AG04450 (cell line): Measurements from ENCODE around the gene ARL15. TPM values are rescaled to one million over a fixed set of nuclear protein-coding genes. Genes with fewer than 3 reads are reported as not detected.

Source experiments
- CTCF ChIA-PET: fragments of 300-600, 350-600 bp; formaldehyde crosslinking; extraction: SDS; loops from one replicate; lab custom pipeline; 2022; ENCODE audit warnings: antibody characterized with exemption, inconsistent platforms; lab: Charles Lee
- POLR2A ChIA-PET: fragments of 350-600 bp; formaldehyde crosslinking; extraction: SDS; loops from one replicate; lab custom pipeline; 2021; ENCODE audit warnings: antibody characterized with exemption, inconsistent platforms; lab: Yijun Ruan, JAX
- DNase-seq: peaks from one replicate; pipeline ENCODE4 v3.0.0-alpha.2; 2011; ENCODE audit warnings: low read depth, low spot score
- H3K27ac ChIP-seq: one replicate; pipeline ENCODE4 v1.5.1; 2012; ENCODE audit warnings: low read depth, low read length, control low read depth
- H3K27me3 ChIP-seq: one replicate; pipeline ENCODE4 v1.6.0; 2012; ENCODE audit warnings: low read length; ENCODE audit not compliant: control insufficient read depth, insufficient read depth
- H3K4me3 ChIP-seq: 2 replicates; pipeline ENCODE4 v1.5.1; 2011; ENCODE audit warnings: mild to moderate bottlenecking, low read depth, low read length, control low read depth
- H3K9me3 ChIP-seq: 2 replicates; pipeline ENCODE4 v1.5.1; 2012; ENCODE audit warnings: low read length; ENCODE audit not compliant: control insufficient read depth, insufficient read depth
- polyA plus RNA-seq: library from polyadenylated mRNA; depleted of rRNA; stranded (reverse); fragments of >200 nt; gene quantifications from 2 replicates; pipeline ENCODE4 v1.2.3, GENCODE V29; 2011
- TF ChIP-seq, protein P1 (sequence below): IDR thresholded peaks from 2 replicates; pipeline ENCODE4 v1.5.1; 2011; ENCODE audit warnings: low read depth, low read length, control low read depth, inconsistent platforms

ARL15 gene
- polyA plus RNA-seq, 1 experiment, result 16.0 TPM

DNA sequence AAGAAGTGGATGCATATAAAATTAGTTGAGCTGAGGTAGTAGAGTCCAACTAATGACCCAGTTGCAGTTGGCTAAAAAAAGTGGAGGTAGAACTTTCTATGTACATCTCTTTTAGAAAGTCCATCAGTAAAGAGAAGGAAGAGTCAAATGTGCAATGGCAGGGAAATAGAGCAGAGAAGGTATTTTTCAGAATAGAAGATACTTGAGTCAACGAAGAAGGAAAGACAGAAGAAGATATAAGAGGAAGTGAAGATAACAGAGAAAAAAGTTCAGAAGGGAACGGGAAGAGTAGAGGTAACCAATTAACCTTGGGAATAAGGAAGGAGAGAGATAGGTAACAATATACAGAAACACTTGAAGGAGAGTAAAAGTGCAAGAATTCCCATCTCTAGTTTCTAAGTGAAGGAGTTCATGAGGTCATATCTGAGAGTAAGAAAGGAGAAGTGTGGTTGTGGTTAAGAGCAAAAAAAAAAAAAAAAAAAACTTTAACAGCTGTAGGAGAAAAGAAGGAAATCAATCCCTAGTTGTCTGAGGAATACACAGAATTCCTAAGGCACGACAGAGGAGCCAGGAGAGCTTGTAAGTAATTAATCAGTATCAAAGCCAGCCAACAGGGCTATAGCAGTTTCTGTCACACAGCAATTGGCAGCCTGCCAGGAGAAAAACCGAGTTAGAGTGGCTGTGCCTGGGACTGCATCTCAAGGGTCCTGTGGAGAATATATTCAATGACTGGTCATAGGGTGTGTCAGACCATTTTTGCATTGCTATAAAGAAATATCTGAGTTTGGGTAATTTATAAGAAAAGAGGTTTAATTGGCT lies 61.0 kb downstream of the ARL15 start:
- Histone ChIP-seq H3K27ac (no peak overlapping the region), H3K4me3 (no peak overlapping the region), H3K9me3 (no peaks in the 10 kb centered on the region), H3K27me3 (no peaks in the 10 kb centered on the region)
- DNase-seq, result no peak
- TF ChIP-seq, protein P1, sequence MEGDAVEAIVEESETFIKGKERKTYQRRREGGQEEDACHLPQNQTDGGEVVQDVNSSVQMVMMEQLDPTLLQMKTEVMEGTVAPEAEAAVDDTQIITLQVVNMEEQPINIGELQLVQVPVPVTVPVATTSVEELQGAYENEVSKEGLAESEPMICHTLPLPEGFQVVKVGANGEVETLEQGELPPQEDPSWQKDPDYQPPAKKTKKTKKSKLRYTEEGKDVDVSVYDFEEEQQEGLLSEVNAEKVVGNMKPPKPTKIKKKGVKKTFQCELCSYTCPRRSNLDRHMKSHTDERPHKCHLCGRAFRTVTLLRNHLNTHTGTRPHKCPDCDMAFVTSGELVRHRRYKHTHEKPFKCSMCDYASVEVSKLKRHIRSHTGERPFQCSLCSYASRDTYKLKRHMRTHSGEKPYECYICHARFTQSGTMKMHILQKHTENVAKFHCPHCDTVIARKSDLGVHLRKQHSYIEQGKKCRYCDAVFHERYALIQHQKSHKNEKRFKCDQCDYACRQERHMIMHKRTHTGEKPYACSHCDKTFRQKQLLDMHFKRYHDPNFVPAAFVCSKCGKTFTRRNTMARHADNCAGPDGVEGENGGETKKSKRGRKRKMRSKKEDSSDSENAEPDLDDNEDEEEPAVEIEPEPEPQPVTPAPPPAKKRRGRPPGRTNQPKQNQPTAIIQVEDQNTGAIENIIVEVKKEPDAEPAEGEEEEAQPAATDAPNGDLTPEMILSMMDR, result no peak
- POLR2A ChIA-PET, result no interaction called here
- CTCF ChIA-PET, result interaction anchor here (0.6 kb wide), 2 partner anchors 239 to 298 kb away, joined by 3 read pairs; no protein-coding TSS in a partner anchor

DNA sequence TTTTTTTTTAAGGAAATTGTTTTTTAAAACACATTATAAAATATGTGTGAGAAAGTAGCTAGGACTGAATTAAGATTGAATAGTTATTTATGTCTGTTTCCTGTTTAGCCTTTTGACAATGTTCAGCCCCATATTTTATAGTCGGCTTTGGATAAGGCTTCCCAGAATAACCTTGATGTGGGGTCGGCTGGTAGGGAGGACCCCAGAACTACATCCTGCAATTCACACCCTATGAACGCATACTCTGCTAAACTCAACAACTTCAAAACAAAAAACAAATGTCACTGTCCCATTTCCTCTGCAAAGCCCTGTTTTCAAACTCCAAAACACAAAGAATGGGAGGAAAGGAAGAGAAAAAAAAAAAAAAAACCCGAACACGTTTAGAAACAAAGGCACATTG lies 63.1 kb downstream of the ARL15 start:
- no peak overlapping the region for H3K27ac ChIP-seq
- no peaks in the 10 kb centered on the region for H3K27me3 ChIP-seq
- no peak for DNase-seq
- ChIA-PET CTCF (interaction anchor here (0.6 to 3.7 kb wide), 9 partner anchors 10 to 912 kb away, joined by 3 to 26 read pairs (median 4); no protein-coding TSS in a partner anchor), POLR2A (no interaction called here)
- TF ChIP-seq, protein P1, result no peak
- H3K9me3 ChIP-seq, result no peaks in the 10 kb centered on the region
- no peak overlapping the region for H3K4me3 ChIP-seq

DNA sequence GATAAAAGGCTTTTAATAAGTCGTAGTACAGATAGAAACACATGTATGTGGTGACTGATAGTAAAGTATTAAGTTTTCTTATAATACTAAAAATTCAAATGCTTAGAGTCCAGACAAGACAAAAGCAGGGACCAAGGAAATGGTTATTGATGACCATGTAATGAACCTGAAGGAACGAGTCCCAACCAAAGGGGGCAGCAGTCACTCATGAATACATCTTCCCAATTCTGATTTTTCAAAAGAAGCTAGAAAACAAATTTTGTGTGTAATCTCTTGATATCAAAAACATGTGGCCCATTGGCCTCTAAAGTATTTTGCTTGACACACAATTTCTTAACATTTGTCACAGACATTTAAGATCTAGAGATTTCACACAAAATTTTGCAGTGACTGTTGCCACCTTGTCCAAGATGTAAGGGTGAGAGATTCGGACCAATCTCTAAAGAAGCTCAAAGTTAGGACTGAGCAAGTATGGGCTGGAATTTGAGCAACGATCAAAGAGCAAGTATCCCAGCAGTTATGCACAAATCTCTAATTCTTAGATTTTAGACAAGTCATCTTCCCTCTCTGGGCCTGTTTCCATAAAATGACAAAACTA lies 66.8 kb downstream of the ARL15 start:
- DNase-seq, result peak; percentile 10
- TF ChIP-seq, protein P1, result peak; percentile 70
- no peaks in the 10 kb centered on the region for H3K9me3 ChIP-seq
- no peaks in the 10 kb centered on the region for H3K27me3 ChIP-seq
- H3K27ac ChIP-seq, result no peak overlapping the region
- ChIA-PET CTCF (interaction anchor here (0.6 to 4.9 kb wide), 64 partner anchors 9 to 1133 kb away, joined by 3 to 131 read pairs (median 5); partner anchors contain the start of gene SNX18), POLR2A (interaction anchor here (0.8 to 1.1 kb wide), 3 partner anchors 67 to 87 kb away, joined by 3 to 8 read pairs (median 3); partner anchors contain the start of gene ARL15)
- no peak overlapping the region for H3K4me3 ChIP-seq

GRCh38 chr5:54242297-54242696 lies 68.1 kb downstream of the ARL15 start:
- ChIA-PET POLR2A (no interaction called here), CTCF (interaction anchor here (4.9 kb wide), 1 partner anchor 247 kb away, joined by 131 read pairs; no protein-coding TSS in a partner anchor)
- TF ChIP-seq, protein P1, result no peak
- no peaks in the 10 kb centered on the region for H3K27me3 ChIP-seq
- H3K27ac ChIP-seq, result no peak overlapping the region
- no peak for DNase-seq
- no peaks in the 10 kb centered on the region for H3K9me3 ChIP-seq
- H3K4me3 ChIP-seq, result no peak overlapping the region
